ENCODE results near the gene OR51E2. TPM values are rescaled to one million over a fixed set of nuclear protein-coding genes. Genes with fewer than 3 reads are reported as not detected.

OR51E2 gene
- polyA plus RNA-seq, 3 donors = 0.02 to 0.56 (median 0.10) TPM

DNA sequence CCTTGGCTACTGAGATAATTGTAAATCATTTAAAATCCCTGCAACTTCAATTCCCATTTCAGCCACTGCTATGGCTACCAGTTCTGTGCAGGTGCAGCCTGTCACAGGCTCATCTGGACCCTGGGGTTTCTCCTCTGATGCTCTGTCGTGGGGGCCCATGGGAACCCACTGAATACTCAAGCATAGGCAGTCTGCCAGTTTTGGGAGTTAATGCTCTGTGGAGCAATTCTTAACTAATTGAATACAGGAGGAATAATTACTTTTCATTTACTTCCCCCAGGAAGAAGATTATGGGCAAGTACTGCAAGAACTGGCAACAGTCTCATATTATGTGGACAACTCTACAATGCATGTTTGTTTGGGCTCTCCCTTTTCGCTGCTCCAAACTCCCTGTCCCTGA is 25.9 kb downstream of the OR51E2 start:
- 49 to 86% (median 78%) methylated on average over 2 of the region's 2 CpGs for WGBS, 3 donors
- H3K27ac ChIP-seq (ENCODE audit: low read depth, low read length) = no peak overlapping the region

DNA sequence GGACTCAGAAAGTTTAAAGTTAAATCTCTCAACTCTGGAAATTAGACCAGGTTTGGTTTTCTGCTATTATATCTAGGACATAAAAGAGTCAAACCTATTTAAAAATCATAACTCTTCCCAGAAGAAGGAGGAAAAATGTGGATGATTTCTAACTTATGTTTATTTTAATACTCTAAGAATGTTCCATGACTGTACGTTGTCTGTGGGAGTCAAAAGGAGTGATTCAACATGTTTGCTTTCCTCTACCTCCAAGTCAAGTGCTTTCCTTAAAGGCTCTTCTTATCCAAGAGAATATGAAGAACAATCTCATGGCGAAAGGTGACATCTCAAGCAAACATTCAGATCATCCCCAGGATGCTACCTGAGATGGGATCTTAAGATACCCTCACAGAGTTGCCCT is 32.2 kb downstream of the OR51E2 start:
- 72 to 77% (median 73%) methylated on average over 2 of the region's 2 CpGs for WGBS, 3 donors

DNA sequence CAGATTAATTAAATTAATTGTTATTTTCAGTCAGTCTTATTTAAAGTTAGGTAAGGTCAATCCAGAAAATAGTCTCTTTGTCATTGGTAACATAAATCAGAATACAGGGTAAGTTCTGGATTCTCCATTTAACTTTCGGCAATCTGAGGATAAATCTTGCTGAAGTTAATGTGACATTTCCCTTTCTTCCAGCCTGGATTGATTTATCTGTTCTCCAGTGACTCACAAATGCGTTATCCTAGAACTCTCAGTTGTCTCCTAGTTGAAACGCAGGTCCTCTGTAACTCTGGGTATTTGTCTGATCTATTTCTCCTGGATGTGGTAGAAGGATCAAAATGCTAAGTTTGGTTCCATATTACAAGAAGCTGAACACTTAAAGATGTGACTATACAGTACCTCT is 32.9 kb downstream of the OR51E2 start:
- WGBS, 3 donors = 57 to 74% (median 65%) methylated on average over 3 of the region's 3 CpGs
- no peak overlapping the region for H3K27ac ChIP-seq (ENCODE audit: low read depth, low read length)

More for the DNA sequence above, 32.2 kb downstream of the OR51E2 start:
- H3K27ac ChIP-seq (ENCODE audit: low read depth, low read length) = no peak overlapping the region

DNA sequence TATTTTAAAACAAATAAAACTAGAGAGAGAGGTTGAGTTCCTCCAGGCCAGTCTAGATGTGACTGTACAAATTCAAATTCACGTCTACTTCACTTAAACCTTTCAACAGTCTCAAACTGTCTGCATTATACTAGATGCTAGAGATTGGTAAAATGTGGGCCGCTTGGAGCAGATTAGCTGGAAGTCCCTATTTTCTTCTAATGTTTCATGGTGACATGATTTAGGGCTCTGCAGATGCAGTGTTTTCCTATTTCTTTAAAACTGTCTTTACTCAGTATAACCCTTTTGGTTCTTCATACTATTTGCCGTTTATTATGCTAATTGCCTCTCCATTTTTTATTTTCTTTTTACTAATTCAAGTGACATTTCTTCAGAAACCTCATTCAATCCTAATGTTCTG is 33.5 kb downstream of the OR51E2 start:
- WGBS, 3 donors = 84 to 91% (median 88%) methylated on average over 3 of the region's 3 CpGs
- no peak overlapping the region for H3K27ac ChIP-seq (ENCODE audit: low read depth, low read length)

DNA sequence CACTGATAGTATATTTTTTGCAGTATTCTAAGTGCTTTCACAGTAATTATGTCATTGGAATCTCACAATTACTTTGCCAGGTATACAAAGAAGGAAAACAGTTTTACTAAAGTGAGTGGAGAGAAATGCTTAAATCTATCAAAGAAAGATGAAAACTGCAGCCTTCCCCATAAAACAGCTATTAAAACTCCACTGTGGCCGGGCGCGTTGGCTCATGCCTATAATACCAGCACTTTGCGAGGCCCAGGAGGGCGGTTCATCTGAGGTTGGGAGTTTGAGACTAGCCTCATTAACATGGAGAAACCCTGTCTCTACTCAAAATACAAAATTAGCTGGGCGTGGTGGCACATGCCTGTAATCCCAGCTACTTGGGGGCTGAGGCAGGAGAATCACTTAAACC is 34.8 kb downstream of the OR51E2 start:
- WGBS, 3 donors = 84 to 94% (median 90%) methylated on average over 6 of the region's 6 CpGs
- H3K27ac ChIP-seq (ENCODE audit: low read depth, low read length) = no peak overlapping the region

DNA sequence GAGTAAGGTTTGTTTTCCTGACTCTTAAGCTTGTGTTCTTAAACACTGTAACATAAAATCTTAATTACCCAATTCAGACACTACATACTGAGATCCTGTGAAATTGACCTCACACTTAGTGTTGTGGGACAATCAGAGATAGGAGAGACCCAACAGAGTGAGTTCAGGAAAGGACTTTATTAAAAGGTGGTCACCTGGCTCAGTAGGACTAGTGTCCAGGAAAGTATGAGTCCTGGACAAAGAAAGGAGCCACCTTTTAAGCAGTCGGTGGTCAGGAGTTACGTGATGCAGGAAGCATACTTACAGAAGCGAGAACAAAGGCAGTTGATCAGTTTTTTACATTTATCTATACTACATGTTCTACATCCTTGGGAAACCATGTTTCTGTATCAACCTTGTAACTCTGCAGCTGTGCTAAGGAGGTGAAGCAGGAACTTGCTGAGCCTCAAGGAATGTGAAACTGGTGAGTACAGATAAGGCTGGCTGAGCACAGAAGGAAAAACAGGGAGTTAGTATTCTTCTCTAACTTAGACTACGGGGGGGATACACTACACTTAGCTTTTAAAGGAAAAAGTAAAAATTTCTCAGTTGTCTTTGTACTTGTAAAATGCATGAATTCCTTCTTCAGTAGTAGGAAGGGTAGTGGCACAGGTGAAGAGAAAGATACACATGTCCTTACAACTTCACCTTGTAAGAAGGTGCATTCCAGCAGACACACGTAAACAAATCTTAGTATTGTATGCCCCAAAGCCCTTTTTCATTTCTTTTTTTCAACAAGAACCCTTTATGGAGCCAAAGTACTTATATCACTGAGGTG is 38.8 kb downstream of the OR51E2 start:
- H3K27ac ChIP-seq (ENCODE audit: low read depth, low read length) = no peak overlapping the region
- 51 to 70% (median 63%) methylated on average over 5 of the region's 5 CpGs for WGBS, 3 donors

DNA sequence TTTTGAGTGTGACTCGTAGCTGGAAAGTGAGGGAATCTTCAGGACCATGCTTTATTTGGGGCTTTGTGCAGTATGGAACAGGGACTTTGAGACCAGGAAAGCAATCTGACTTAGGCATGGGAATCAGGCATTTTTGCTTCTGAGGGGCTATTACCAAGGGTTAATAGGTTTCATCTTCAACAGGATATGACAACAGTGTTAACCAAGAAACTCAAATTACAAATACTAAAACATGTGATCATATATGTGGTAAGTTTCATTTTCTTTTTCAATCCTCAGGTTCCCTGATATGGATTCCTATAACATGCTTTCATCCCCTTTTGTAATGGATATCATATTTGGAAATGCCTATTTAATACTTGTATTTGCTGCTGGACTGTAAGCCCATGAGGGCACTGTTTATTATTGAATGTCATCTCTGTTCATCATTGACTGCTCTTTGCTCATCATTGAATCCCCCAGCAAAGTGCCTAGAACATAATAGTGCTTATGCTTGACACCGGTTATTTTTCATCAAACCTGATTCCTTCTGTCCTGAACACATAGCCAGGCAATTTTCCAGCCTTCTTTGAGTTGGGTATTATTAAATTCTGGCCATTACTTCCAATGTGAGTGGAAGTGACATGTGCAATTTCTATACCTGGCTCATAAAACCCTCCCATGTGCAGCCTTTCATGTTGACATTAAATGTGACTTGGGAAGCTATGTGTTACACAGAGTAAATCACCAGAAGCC is 42.9 kb downstream of the OR51E2 start:
- 67 to 88% (median 87%) methylated on average over 2 of the region's 2 CpGs for WGBS, 3 donors
- H3K27ac ChIP-seq (ENCODE audit: low read depth, low read length) = no peak overlapping the region

DNA sequence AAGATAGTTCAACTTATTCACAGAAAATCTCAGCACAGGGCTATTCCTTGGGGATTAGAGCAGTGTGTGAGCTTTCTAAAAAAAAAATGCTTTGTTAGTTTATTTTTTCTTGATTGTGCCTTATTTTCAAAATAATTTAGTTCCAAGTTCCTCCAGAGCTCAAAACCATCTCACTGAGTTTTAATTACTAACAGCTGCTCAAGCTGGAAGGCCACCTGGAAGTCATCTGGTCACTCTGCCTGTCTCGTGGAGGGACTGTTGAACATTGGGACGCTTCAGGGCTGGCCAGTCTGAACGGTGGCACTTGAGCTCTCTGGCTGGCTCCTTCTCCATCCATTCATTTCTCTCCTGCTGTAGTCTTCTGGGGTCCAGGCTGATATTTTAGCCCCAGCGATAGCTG is 49.9 kb downstream of the OR51E2 start:
- no peak overlapping the region for H3K27ac ChIP-seq (ENCODE audit: low read depth, low read length)
- WGBS, 3 donors = 56 to 70% (median 68%) methylated on average over 4 of the region's 4 CpGs

DNA sequence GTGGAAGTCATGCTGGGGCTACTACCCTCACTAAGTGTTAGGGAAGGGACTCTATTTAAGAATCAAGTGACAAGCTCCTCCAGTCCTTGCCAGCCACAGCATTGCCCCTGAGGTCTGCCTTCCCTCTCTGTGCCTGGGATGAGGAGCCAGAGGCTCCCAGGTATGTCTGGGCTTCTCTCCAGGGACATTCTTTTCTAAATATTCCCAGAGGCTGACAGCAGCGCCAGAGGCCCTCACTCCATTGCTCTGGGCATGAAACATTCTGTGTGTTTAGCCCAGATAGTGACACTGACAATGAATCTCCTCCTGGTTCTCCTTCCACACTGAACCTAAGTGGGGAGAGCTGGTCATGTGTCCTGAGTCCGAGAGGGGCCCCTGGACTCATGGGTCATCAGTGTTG is 51.7 kb downstream of the OR51E2 start:
- 72 to 78% (median 76%) methylated on average over 2 of the region's 2 CpGs for WGBS, 3 donors
- no peak overlapping the region for H3K27ac ChIP-seq (ENCODE audit: low read depth, low read length)

DNA sequence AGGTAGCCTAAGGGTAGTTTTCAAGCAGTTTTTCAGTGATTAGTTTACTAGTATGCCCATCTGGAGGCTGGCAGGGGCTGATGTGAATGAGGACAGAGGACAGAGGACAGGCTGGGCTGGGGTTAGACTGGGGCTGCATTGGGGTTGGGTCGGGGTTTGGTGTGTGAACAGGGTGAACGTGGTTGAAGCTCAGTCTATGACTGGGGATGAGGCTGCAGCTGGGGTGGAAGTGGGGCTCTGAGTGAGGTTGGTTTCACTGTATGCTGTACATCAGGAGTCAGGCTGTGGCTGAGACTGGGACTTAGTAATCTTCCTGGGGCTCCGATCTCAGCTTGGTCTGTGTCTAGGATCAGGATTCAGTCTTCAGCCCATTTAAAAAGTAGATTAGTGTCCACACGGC is 53.4 kb downstream of the OR51E2 start:
- no peak overlapping the region for H3K27ac ChIP-seq (ENCODE audit: low read depth, low read length)
- WGBS, 3 donors = 57 to 73% (median 68%) methylated on average over 4 of the region's 4 CpGs

DNA sequence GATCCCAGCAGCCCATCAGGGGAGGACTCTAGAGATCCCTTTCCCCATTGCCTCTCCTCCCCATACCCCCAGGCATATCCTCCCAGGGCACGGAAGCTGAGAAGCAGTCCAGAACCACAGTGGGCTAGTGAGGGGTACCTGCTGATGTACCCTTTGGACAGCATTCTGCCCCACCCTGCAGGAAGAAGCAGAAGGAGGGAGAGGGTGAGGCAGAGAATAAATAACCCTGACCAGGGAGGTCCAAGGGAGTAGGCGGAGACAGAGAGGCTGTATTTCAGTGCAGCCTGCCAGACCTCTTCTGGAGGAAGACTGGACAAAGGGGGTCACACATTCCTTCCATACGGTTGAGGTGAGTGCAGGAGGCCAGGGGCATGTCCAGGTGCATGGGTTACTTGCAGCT is 54.0 kb downstream of the OR51E2 start, which contains the start of gene OR51E1:
Gene OR51E1, plus strand, starts transcription at position 301 of the 400 bp plus-strand sequence. CDS start 8,545 bp downstream, outside the sequence.
- H3K27ac ChIP-seq (ENCODE audit: low read depth, low read length) = no peak within 1 kb of the TSS
- WGBS, 3 donors = 73 to 76% (median 75%) methylated on average over 3 of the region's 3 CpGs

DNA sequence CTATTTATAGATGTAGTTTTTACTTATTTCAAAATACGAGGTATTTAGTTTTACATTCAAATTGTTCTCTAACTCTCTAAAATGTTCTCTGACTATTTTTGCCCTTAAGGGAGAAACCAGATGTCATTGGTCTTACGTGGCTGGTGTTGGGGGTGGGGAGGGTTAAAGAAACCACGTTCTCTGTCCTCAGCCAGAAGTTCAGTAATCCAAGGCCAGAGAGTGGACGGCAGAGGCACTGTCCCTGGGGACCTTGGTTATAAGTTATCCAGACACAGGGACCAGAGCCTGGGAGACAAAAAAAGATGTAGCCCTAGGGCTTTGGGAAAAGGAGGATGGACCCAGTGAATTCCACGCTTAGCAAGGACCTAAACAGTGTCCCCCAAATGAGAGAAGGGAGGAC is 54.6 kb downstream of the OR51E2 start:
- H3K27ac ChIP-seq (ENCODE audit: low read depth, low read length) = no peak overlapping the region
- WGBS, 3 donors = 35 to 39% (median 39%) methylated on average over 5 of the region's 5 CpGs

DNA sequence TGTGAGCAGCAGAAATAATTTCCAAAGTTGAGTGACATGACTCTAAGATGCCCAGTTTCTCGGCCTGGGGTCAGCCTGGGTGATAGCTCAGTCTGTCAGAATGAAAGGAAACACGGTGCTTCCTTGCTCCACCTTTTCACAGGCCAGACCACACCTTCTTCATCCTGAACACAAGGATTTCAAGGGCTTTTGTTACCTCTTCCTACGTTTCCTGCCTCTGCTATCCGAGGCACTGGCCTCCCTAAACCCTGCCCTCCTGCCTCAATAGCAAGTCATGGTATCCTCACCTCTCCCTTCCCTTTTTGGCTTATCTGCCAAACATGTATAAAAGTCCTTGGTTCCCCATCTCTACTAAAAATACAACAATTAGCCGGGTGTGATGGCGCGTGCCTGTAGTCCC is 55.6 kb downstream of the OR51E2 start:
- H3K27ac ChIP-seq (ENCODE audit: low read depth, low read length) = no peak overlapping the region
- 63 to 80% (median 65%) methylated on average over 7 of the region's 7 CpGs for WGBS, 3 donors

DNA sequence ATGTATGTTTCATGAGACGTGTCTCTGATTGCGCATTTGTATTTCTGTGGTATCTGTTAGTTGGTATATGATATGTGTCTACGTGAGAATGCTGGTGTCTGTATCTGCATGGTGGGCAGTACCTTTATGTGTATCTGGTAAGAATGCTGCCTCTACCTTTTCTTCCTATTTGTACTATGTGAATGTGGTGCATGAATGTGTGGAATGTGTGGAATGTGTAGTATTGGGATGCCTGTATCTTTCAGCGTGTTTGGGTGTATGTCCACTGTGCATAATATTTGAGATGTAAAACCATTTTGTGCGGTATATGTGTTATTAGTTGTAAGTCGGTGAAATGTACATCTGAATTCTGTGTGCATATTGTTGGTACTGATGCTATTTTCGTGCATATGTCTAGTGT is 56.2 kb downstream of the OR51E2 start:
- H3K27ac ChIP-seq (ENCODE audit: low read depth, low read length) = no peak overlapping the region
- whole genome bisulfite sequencing, 3 donors = 80 to 88% (median 84%) methylated on average over 7 of the region's 7 CpGs

DNA sequence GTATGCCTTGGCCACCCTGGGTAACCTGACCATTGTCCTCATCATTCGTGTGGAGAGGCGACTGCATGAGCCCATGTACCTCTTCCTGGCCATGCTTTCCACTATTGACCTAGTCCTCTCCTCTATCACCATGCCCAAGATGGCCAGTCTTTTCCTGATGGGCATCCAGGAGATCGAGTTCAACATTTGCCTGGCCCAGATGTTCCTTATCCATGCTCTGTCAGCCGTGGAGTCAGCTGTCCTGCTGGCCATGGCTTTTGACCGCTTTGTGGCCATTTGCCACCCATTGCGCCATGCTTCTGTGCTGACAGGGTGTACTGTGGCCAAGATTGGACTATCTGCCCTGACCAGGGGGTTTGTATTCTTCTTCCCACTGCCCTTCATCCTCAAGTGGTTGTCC is 57.7 kb downstream of the OR51E2 start:
- H3K27ac ChIP-seq (ENCODE audit: low read depth, low read length) = no peak overlapping the region
- 83 to 95% (median 89%) methylated on average over 6 of the region's 6 CpGs for WGBS, 3 donors

DNA sequence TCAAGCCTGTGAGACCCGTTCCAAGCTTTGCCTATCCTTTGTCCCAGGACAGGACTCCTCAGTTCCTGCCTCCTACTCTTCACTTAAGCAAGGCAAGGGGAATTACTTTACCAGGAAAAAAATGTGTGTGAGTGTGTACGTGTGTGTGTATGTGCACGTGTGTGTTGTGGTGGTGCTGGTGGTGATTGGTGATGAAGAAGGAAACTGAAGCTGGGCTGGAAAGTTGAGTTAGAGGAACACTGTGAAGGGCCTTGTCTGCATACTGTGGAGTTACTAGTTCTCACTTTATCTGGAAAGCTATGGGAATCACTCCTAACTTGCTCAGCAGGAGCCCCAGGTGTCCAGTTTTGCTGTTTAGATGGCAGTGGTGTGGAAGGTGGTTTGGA is 60.0 kb downstream of the OR51E2 start:
- no peak overlapping the region for H3K27ac ChIP-seq (ENCODE audit: low read depth, low read length)
- 74 to 86% (median 80%) methylated on average over 3 of the region's 3 CpGs for whole genome bisulfite sequencing, 3 donors

DNA sequence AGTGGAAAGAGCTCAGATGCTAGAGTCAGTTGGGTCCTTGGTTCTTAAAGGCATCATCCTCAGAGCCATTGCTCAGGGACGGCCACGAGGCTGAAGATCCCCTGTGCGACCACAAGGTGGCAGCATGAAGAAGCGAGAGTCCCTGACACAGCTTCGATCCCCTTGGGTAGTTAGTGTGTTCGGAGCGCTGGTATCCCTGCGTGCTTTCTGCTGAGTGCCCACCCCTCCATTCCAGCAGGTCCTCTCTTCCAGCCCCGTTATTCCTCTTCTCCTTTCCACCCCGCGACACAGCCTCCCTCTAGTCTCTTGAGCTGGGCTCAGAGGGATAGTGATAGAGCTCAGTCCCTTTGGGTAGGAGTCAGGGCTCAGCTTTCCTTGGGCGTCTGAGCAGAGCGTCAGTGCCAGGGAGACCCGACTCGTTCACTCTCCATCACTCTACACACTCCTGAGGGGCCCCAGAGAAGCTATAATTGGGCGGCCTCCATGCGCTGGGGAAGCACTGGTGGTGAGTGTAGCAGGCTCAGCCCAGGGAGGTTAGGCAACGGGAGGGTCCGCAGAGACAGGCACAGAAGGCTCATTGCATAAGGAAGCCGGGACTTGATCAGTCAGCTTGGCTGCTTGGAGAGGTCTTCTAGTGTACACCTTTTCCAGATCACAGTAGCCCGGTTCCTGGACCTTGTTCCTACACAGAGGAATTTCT is 60.5 kb downstream of the OR51E2 start, which contains the start of gene OR51D1:
Gene OR51D1, plus strand, starts transcription at position 516 of the 700 bp plus-strand sequence. CDS start 2,314 bp downstream, outside the sequence.
- 28 to 33% (median 32%) methylated on average over 21 of the region's 21 CpGs for WGBS, 3 donors
- H3K27ac ChIP-seq (ENCODE audit: low read depth, low read length) = no peak within 1 kb of the TSS

DNA sequence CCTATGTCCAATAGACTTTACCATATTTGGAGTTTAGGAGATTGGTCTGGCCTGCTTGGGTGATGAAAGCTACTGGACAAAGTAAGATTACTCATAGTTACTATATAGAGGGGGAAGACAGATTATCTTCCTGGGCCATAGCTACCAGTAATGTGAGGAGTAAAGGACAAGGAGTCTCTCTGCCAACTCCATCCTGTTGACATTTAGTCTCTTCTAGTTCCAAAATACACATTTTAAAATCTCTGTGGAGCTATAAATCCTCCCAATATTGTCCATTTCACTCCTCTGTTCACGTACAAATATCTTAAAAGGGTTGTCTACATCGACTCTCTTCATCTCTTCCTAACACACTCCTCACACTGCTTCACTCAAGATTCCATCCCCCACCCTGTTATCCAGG is 61.5 kb downstream of the OR51E2 start:
- WGBS, 3 donors = 63 to 71% (median 65%) methylated on average over 2 of the region's 2 CpGs
- no peak overlapping the region for H3K27ac ChIP-seq (ENCODE audit: low read depth, low read length)
